SK-MEL-5 (cell line): Measurements from ENCODE around the gene SRD5A1. TPM values are rescaled to one million over a fixed set of nuclear protein-coding genes. Genes with fewer than 3 reads are reported as not detected.
A peak's percentile ranks its signal among the peaks of the same experiment; 100 is the strongest.
"Not testable (repeated sequence)": the region's sequence is repeated elsewhere in the genome, so short reads cannot be mapped to it uniquely, and the experiment has no call there.

Source experiments
- DNase-seq: peaks from one replicate; pipeline ENCODE4 v3.0.0-alpha.2; 2016; ENCODE audit warnings: low read depth, low spot score
- in situ Hi-C: cut with HindIII; loops from 2 replicates; pipeline ENCODE4 v1.10.0; 2016; ENCODE audit warnings: low sequenced_read_pairs, high pct_unique_total_duplicates, low pct_unique_long_range_greater_than_20kb
- total RNA-seq: library from RNA; depleted of rRNA; stranded (reverse); fragments of >200 nt; shearing (Covaris generic); gene quantifications from 2 replicates; pipeline ENCODE4 v1.2.3, GENCODE V29; 2014

SRD5A1 gene
- total RNA-seq, 1 experiment from 2014 or later = 36.9 TPM

DNA sequence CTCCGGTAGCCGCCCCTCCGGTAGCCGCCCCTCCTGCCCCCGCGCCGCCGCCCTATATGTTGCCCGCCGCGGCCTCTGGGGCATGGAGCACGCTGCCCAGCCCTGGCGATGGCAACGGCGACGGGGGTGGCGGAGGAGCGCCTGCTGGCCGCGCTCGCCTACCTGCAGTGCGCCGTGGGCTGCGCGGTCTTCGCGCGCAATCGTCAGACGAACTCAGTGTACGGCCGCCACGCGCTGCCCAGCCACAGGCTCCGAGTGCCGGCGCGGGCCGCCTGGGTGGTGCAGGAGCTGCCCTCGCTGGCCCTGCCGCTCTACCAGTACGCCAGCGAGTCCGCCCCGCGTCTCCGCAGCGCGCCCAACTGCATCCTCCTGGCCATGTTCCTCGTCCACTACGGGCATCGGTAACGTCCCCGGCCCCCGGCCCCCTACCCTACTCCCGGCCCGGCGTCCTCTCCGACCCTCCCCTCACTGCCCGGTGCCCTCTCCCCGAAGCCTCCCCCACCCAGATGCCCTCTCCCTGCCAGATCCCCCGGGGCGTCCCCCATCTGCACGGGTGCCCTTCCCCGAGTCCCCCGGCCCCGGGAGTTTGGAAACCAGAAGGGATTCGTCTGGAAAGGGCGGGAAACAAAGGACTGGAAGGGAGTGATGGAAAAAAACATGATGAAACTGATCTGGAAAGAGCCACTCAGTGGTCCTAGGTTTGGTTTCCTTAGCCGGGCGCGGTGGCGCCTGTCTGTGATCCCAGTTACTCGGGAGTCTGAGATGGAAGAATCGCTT, 417 bp downstream of the SRD5A1 start:
- in situ Hi-C loops = no loop called here
- DNase-seq = peak; percentile 10

DNA sequence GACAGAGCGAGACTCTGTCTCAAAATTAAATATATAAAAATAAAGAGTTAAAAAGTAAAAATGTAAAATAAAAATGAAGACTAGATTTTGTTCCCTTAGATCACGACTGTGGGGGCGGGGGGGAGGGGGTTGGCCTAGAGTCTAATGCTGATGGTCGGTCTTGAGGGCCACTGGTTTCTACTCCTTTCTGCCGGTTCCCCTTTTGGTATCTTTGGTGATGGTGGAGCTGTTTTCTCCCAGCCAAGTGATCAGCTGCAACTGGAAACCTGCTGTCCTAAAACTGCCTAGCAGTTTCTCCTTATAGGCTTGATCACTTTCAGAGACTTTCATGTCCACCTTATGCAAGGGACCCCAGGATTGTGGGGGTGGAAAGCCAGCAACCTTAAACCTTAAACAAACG, 1.1 kb downstream of the SRD5A1 start:
- in situ Hi-C loops = no loop called here
- no peak for DNase-seq

DNA sequence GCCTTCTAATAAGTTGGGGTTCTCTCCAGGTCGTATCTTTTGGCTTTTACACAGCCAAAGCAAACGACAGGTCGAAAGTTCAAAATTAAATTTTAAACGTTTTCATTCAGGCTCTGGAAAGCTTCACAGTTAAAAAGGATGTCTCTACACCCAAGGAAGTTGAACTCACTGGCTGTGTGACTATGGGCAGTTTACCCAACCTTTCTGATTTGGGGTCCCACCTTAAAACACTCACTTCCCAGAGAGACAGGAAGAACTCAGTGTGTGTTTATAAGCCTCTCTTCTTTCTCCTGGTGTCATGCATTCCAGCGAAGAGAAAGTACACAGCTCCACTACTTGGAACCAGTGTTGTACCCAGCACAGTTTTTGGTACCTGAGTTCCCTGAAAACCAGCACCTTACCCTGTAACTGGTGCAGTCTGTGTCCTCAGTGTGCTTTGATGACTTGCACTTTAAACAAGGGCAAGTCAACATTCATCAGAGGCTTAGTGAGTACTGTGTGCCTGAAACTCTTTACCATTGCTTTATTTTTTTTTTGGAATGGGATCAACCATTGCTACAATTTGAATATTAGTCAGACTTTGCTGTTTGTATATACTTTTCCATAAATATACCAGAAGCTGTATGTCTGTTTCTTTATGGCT, 1.7 kb downstream of the SRD5A1 start:
- in situ Hi-C loops = no loop called here
- DNase-seq = no peak

GRCh38 chr5:6636293-6636692, 3.1 kb downstream of the SRD5A1 start:
- in situ Hi-C loops = no loop called here
- no peak for DNase-seq

DNA sequence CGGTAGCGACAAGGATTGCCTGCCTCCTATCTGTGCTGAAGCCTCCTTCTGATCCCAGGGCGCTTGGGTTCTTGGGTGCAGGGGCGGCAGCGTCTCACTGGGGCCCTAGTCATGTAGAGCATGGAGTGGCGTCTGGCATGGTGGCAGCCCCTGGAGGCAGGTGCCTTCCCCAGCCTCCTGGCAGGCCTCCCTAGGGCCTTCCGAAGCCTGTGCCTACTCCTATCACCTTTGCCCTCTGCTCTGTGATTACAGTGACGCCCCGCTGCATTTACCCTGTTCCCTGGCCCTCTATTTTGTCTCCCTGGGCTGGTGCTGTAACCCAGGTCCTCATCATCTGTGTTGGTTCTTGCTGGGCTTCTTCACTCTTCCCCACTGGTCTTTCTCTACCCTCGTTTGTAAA, 3.8 kb downstream of the SRD5A1 start:
- in situ Hi-C loops = no loop called here
- no peak for DNase-seq

GRCh38 chr5:6637590-6637989, 4.3 kb downstream of the SRD5A1 start:
- in situ Hi-C loops = no loop called here
- DNase-seq = no peak

- DNase-seq = no peak
- in situ Hi-C loops = no loop called here
These were observed 5.0 kb downstream of the SRD5A1 start for GRCh38 chr5:6638236-6638635.

- DNase-seq = no peak
- in situ Hi-C loops = no loop called here
These were observed 9.4 kb downstream of the SRD5A1 start for GRCh38 chr5:6642655-6643054.

GRCh38 chr5:6644794-6645241, 11.6 kb downstream of the SRD5A1 start:
- in situ Hi-C loops = no loop called here
- DNase-seq = no peak

DNA sequence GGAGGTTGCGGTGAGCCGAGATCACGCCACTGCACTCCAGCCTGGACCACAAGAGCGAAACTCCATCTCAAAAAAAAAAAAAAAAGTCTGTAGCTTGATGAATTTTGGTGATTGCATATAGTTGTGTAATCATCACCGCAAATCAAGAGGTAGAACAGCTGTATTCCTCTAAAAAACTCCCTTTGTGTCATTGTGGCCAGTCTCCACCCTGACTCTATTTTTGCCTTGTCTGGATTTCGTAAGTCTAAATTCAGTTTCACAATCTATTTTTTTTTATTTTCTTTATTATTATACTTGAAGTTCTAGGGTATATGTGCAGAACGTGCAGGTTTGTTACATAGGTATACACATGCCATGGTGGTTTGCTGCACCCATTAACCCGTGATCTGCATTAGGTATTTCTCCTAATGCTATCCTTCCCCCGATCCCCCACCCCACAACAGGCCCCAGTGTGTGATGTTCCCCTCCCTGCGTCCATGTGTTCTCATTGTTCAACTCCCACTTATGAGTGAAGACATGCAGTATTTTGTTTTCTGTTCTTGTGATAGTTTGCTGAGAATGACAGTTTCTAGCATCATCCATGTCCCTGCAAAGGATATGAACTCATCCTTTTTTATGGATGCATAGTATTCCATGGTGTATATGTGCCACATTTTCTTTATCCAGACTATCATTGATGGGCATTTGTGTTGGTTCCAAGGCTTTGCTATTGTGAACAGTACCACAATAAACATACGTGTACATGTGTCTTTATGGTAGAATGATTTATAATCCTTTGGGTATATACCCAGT, 12.5 kb downstream of the SRD5A1 start:
- DNase-seq, in situ Hi-C loops: not testable (repeated sequence)

DNA sequence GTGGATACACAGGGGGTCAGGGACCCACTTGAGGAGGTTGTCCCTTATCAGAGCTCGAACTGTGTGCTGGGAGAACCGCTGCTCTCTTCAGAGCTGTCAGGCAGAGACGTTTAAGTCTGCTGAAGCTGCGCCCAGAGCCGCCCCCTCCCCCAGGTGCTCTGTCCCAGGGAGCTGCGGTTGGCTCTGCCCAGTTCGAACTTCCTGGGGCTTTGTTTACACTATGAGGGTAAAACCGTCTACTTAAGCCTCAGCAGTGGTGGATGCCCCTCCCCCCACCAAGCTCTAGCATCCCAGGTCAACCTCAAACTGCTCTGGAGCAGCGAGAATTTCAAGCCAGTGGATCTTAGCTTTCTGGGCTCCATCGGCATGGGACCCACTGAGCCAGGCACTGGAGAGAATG, 15.9 kb downstream of the SRD5A1 start:
- DNase-seq = no peak
- in situ Hi-C loops = no loop called here

DNA sequence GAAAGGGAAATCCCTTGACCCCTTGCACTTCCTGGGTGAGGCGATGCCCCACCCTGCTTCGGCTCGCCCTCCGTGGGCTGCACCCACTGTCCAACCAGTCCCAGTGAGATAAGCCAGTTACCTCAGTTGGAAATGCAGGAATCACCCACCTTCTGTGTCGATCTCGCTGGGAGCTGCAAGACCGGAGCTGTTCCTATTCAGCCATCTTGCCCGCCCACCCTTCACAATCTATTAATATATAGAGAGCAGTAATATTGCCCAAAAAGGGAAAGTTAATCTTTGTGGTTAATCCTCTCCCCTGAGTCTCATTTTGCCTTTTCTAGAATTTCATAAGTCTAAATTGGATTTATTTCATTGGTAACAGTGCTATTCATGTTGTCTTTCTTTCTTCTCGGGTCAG, 16.4 kb downstream of the SRD5A1 start:
- DNase-seq = no peak
- in situ Hi-C loops = no loop called here

DNA sequence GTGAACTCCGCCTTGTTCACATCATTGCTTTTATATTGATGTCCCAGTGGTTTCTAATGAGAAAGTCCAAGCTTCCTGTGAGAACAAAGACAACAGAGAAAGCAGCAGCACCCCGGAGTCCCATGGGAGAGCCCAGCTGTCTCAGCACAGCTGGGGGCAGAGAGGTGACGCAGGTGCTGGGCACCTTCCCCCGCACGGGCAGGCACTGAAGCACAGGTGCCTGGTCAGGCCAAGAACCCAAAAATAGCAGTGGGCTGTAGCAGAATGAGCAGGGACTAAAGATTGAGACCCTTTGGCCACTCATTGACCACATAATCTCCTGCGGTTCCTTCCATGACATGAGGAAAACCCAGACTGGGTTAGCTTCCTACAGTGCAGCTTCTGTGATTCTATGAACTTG, 18.8 kb downstream of the SRD5A1 start:
- in situ Hi-C loops = no loop called here
- no peak for DNase-seq

DNA sequence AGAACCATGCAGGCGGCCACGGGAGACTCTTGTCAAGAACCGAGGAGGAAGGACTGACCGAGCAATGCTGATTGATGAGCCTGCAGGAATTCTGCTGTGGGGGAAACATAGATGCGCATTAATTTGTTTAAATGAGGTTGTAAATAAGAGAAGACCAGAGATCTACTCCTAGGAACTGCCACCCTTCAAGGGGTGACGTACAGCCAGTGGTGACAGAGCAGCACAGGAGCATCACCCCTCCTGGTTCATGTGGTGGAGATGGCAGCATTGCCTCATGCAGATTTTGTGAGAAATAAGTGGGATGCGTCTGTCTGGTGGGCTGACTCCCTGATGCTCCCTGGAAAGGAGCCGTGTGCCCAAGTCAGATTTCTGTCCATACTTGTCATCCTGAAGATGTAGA, 22.2 kb downstream of the SRD5A1 start:
- in situ Hi-C loops = no loop called here
- DNase-seq = no peak

- DNase-seq = no peak
- in situ Hi-C loops = no loop called here
These were observed 23.4 kb downstream of the SRD5A1 start for GRCh38 chr5:6656680-6657079.

- in situ Hi-C loops = no loop called here
- no peak for DNase-seq
These were observed 26.9 kb downstream of the SRD5A1 start for GRCh38 chr5:6659941-6660684.

DNA sequence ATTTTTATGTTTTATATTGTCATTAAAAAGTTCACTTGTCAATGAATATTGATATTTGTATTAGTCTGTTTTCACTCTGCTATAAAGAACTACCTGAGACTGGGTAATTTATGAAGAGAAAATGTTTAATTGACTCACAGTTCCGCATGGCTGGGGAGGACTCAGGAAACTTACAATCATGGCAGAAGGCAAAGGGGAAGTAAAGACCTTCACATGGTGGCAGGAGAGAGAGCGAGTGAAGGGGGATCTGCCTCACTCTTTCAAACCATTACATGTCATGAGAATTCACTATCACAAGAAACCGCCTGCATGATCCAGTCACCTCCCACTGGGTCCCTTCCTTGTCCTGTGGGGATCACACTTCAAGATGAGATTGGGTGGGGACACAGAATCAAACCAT, 27.4 kb downstream of the SRD5A1 start:
- in situ Hi-C loops = no loop called here
- no peak for DNase-seq

DNA sequence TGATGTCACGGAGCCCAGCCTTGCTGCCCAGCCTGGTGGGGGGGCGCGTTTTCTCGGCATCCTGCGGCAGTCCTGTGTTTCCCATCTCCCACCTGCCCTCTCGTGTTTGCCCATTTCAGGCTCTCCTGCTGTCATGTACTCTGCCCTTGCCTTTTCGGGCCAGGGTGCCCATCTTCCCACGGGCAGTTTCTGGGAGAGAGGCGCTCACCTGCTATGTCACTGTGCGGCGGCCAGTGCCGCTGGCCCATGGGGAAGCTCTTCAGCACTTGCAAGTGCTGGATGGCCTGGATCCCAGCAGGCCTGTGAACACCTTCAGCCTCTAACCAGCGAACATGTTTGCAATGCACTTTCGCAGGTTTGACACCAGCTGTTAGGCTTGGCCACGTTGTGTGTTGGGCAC, 33.5 kb downstream of the SRD5A1 start:
- in situ Hi-C loops = no loop called here
- DNase-seq = no peak
